Pancreas (tissue), 10 donors: ENCODE results near the gene RASSF3. TPM values are rescaled to one million over a fixed set of nuclear protein-coding genes. Genes with fewer than 3 reads are reported as not detected.
"Not testable (repeated sequence)": the region's sequence is repeated elsewhere in the genome, so short reads cannot be mapped to it uniquely, and the experiment has no call there.

Experiments
- ATAC-seq, 4 donors: fragments of 200-7000 bp; cut with Tn5 transposase; one replicate each; pipeline versions ENCODE4 v1.8.0 to v1.9.1; 2020; ENCODE audit warnings: mild to moderate bottlenecking in 4 of 4, moderate library complexity in 4 of 4
- DNase-seq, 6 donors: peaks; one replicate each; pipeline ENCODE4 v3.0.0-alpha.2; 2020
- FAIRE-seq: peaks from 2 replicates; lab custom pipeline; 2012; peaks lifted over from hg19 to GRCh38; lab: Jason Lieb, UNC
- H3K27ac ChIP-seq, 4 donors: fragments of 200-600 bp; sonication (generic); 1 replicate in 3 of 4; 2 replicates in 1 of 4; pipeline versions ENCODE4 v1.5.0 to v1.8.0; 2020
- H3K27me3 ChIP-seq, 4 donors: fragments of 200-600 bp; one replicate each; pipeline ENCODE4 v1.8.0; 2021
- H3K36me3 ChIP-seq, 3 donors: fragments of 200-600 bp; sonication (generic) in 1 of 3; one replicate each; pipeline versions ENCODE4 v1.5.0 to v1.8.0; 2020 to 2021
- H3K4me1 ChIP-seq, 3 donors: fragments of 200-600 bp; one replicate each; pipeline ENCODE4 v1.8.0; 2021
- H3K4me3 ChIP-seq, 4 donors: fragments of 200-600 bp; sonication (generic) in 2 of 4; one replicate each; pipeline versions ENCODE4 v1.5.0 to v1.8.0; 2020 to 2021
- H3K9me3 ChIP-seq, 4 donors: fragments of 200-600 bp; one replicate each; pipeline ENCODE4 v1.8.0; 2021
- CTCF ChIP-seq, 4 donors: fragments of 200-600 bp; sonication (generic) in 3 of 4; IDR thresholded peaks; one replicate each; pipeline versions ENCODE4 v1.5.0 to v1.8.0; 2021; ENCODE audit warnings: antibody characterized with exemption in 4 of 4
- WGBS, 2 donors: extraction: QIAGEN DNeasy Blood & Tissue Kit; methylation state at CpG; one replicate each; pipeline ENCODE4 v1.1.7; 2013; 5-methylcytosine and 5-hydroxymethylcytosine counted together
- intact Hi-C, 3 donors: fragments of 100-400 bp; cut with DNase I; formaldehyde crosslinking; loops; one replicate each; pipeline versions ENCODE4 v1.11.1 to v1.14.2; 2022
- polyA plus RNA-seq, 2 donors: library from polyadenylated mRNA; stranded (reverse); fragments of 200-250 nt; gene quantifications; one replicate each; pipeline ENCODE4 v1.2.3, GENCODE V29; 2013
- total RNA-seq, 6 donors: library from RNA; stranded (reverse); fragmentation: NEBNext Ultra II Directional in 4 of 6; extraction: Animal tissue kit (Norgen Biotek cat#: 25700) in 4 of 6; gene quantifications; one replicate each; pipeline versions ENCODE4 v1.2.1 to v1.2.4, GENCODE V29; 2021 to 2023
- donor health status: healthy with polysubstance abuse.
- donor health status: DM: no; HTN: no; CAD: no; lungs with moderate emphysema.
- donor health status: DM: no; HTN: no; CAD: no.
- donor health status: control.
- donor health status: control.
- donor health status: Bipolar disorder and iron deficiency.
- donor health status: DM: yes; HTN: yes; CAD: no.
- donor health status: DM: no; HTN: no; CAD: no.
- donor health status: DM: no; HTN: no; CAD: no.
- donor health status: DM: yes; HTN: yes; CAD: no.

Gene RASSF3
- total and polyA plus RNA-seq, 8 donors, result 5.2 to 36.5 (median 21.5) TPM

- intact Hi-C loops, result no loop called here
- TF ChIP-seq CTCF (IDR thresholded peaks at IDR 0.05), result no peak
- ATAC-seq (no peak), DNase-seq (no peak), FAIRE-seq (no peak)
- no peaks in the 10 kb centered on the region for H3K27me3 ChIP-seq
- 93 to 94% methylated on average over 15 of the region's 15 CpGs for WGBS, 2 donors
- H3K27ac ChIP-seq, result no peak overlapping the region
- no peaks in the 10 kb centered on the region for H3K9me3 ChIP-seq
- no peak overlapping the region for H3K4me3 ChIP-seq
- H3K4me1 ChIP-seq, result peaks cover 9 to 10% (median 10%) of the 10 kb centered on the region in 3 donors
- H3K36me3 ChIP-seq, result peaks cover 0 to 6% (median 0%) of the 10 kb centered on the region in 3 donors
These were observed 75.3 kb downstream of the RASSF3 start for GRCh38 chr12:64685605-64686004.

- peaks cover 8 to 9% (median 8%) of the 10 kb centered on the region in 3 donors for H3K4me1 ChIP-seq
- intact Hi-C loops, result no loop called here
- TF ChIP-seq CTCF (IDR thresholded peaks at IDR 0.05), result no peak
- peaks cover 0 to 6% (median 0%) of the 10 kb centered on the region in 3 donors for H3K36me3 ChIP-seq
- WGBS, 2 donors, result 68 to 69% methylated on average over 5 of the region's 5 CpGs
- no peak for DNase-seq
- peak in 1 of 4 donors; percentile 19 for ATAC-seq
- H3K9me3 ChIP-seq, result no peaks in the 10 kb centered on the region
- FAIRE-seq, result no peak
- no peak overlapping the region for H3K4me3 ChIP-seq
- H3K27me3 ChIP-seq, result no peaks in the 10 kb centered on the region
- H3K27ac ChIP-seq, result no peak overlapping the region
These were observed 77.5 kb downstream of the RASSF3 start for GRCh38 chr12:64687816-64688215.

- H3K4me3 ChIP-seq, result no peak overlapping the region
- DNase-seq (no peak), ATAC-seq (no peak), FAIRE-seq (no peak)
- peaks cover 0 to 6% (median 0%) of the 10 kb centered on the region in 3 donors for H3K36me3 ChIP-seq
- WGBS, 2 donors, result 62 to 64% methylated on average over 6 of the region's 6 CpGs
- peaks cover 4 to 5% (median 5%) of the 10 kb centered on the region in 3 donors for H3K4me1 ChIP-seq
- TF ChIP-seq CTCF (IDR thresholded peaks at IDR 0.05), result no peak
- H3K27ac ChIP-seq, result no peak overlapping the region
- H3K9me3 ChIP-seq, result no peaks in the 10 kb centered on the region
- no peaks in the 10 kb centered on the region for H3K27me3 ChIP-seq
- intact Hi-C loops, result no loop called here
These were observed 77.9 kb downstream of the RASSF3 start for GRCh38 chr12:64688219-64688618.

GRCh38 chr12:64688715-64689114 lies 78.4 kb downstream of the RASSF3 start:
- Histone ChIP-seq H3K9me3 (no peaks in the 10 kb centered on the region), H3K27me3 (no peaks in the 10 kb centered on the region), H3K36me3 (peaks cover 0 to 6% (median 0%) of the 10 kb centered on the region in 3 donors), H3K4me1 (no peaks in the 10 kb centered on the region), H3K27ac (no peak overlapping the region), H3K4me3 (no peak overlapping the region)
- intact Hi-C loops, result no loop called here
- no peak for ATAC-seq
- WGBS, 2 donors, result 89 to 90% methylated on average over 7 of the region's 7 CpGs
- FAIRE-seq, result no peak
- no peak for TF ChIP-seq CTCF (IDR thresholded peaks at IDR 0.05)
- DNase-seq, result no peak

GRCh38 chr12:64690236-64690635 lies 79.9 kb downstream of the RASSF3 start:
- H3K4me1 ChIP-seq, H3K9me3 ChIP-seq, H3K4me3 ChIP-seq, H3K36me3 ChIP-seq, H3K27me3 ChIP-seq, ATAC-seq, H3K27ac ChIP-seq, FAIRE-seq, DNase-seq: not testable (repeated sequence)
- WGBS, 2 donors, result 97 to 98% methylated on average over 6 of the region's 6 CpGs
- intact Hi-C loops, result loop anchor here in 1 of 3 donors (5.0 kb wide), 1 partner anchor 138 kb away; no protein-coding TSS in a partner anchor
